WTC11 (cell line): ENCODE data around the gene TMEM131L.

Experiments
- CREB1 ChIP-seq: sonication (generic); formaldehyde crosslinking; IDR thresholded peaks from 2 replicates; pipeline ENCODE4 v1.8.0; 2023; ENCODE audit warnings: mild to moderate bottlenecking, missing genetic modification reagents
- CTCF ChIP-seq: fragments of 200-600 bp; IDR thresholded peaks from 2 replicates; pipeline ENCODE4 v1.8.0; 2022; ENCODE audit warnings: antibody characterized with exemption
- E2F4 ChIP-seq: sonication (generic); formaldehyde crosslinking; IDR thresholded peaks from 2 replicates; pipeline ENCODE4 v1.8.1; 2022; ENCODE audit warnings: low read depth, mild to moderate bottlenecking, moderate library complexity, missing genetic modification reagents, borderline replicate concordance
- E2F5 ChIP-seq: sonication (generic); formaldehyde crosslinking; IDR thresholded peaks from 2 replicates; pipeline ENCODE4 v1.8.1; 2022; ENCODE audit warnings: mild to moderate bottlenecking, moderate library complexity, missing genetic modification reagents
- FOXP1 ChIP-seq: sonication (generic); formaldehyde crosslinking; IDR thresholded peaks from 2 replicates; pipeline ENCODE4 v1.8.0; 2022; ENCODE audit warnings: missing genetic modification reagents, mild to moderate bottlenecking, moderate library complexity, borderline replicate concordance
- MLX ChIP-seq: sonication (generic); formaldehyde crosslinking; IDR thresholded peaks from 2 replicates; pipeline ENCODE4 v1.8.1; 2023; ENCODE audit warnings: mild to moderate bottlenecking, missing genetic modification reagents, moderate library complexity
- MXD4 ChIP-seq: fragments of 250-450 bp; sonication (Bioruptor Pico); IDR thresholded peaks from 2 replicates; pipeline ENCODE4 v1.8.0; 2021; ENCODE audit warnings: mild to moderate bottlenecking, moderate library complexity, borderline replicate concordance
- NFYB ChIP-seq: sonication (generic); formaldehyde crosslinking; conservative IDR thresholded peaks from 2 replicates; pipeline ENCODE4 v1.8.0; 2022; ENCODE audit warnings: low read depth, missing genetic modification reagents
- PRDM15 ChIP-seq: sonication (generic); formaldehyde crosslinking; IDR thresholded peaks from 2 replicates; pipeline ENCODE4 v1.8.0; 2022; ENCODE audit warnings: missing genetic modification reagents
- RELA ChIP-seq: sonication (generic); formaldehyde crosslinking; IDR thresholded peaks from 2 replicates; pipeline ENCODE4 v1.8.1; 2022; ENCODE audit warnings: missing genetic modification reagents, mild to moderate bottlenecking, borderline replicate concordance
- USF1 ChIP-seq: sonication (generic); formaldehyde crosslinking; IDR thresholded peaks from 2 replicates; pipeline ENCODE4 v1.8.0; 2022; ENCODE audit warnings: mild to moderate bottlenecking, missing genetic modification reagents
- ZBTB21 ChIP-seq: sonication (generic); formaldehyde crosslinking; IDR thresholded peaks from 2 replicates; pipeline ENCODE4 v1.8.1; 2023; ENCODE audit warnings: mild to moderate bottlenecking, missing genetic modification reagents, borderline replicate concordance

- no peak for TF ChIP-seq E2F5 (CRISPR knock-in tag)
- no peak for TF ChIP-seq CTCF
- no peak for TF ChIP-seq PRDM15 (CRISPR knock-in tag)
- TF ChIP-seq FOXP1, result no peak
- TF ChIP-seq MLX (CRISPR knock-in tag), result no peak
- TF ChIP-seq ZBTB21 (CRISPR knock-in tag), result no peak
- no peak for TF ChIP-seq CREB1 (CRISPR knock-in tag)
- no peak for TF ChIP-seq RELA
- TF ChIP-seq NFYB (CRISPR knock-in tag), result no peak
- no peak for TF ChIP-seq MXD4
- TF ChIP-seq E2F4 (CRISPR knock-in tag), result no peak
- no peak for TF ChIP-seq USF1 (CRISPR knock-in tag)
These were observed 63.5 kb downstream of the TMEM131L start for GRCh38 chr4:153529646-153530045.
